ENCODE data around the gene SEMA4D.

Gene SEMA4D

GRCh38 chr9:89408628-89409101, 89.2 kb downstream of the SEMA4D start:
- DNase-seq: no peak

DNA sequence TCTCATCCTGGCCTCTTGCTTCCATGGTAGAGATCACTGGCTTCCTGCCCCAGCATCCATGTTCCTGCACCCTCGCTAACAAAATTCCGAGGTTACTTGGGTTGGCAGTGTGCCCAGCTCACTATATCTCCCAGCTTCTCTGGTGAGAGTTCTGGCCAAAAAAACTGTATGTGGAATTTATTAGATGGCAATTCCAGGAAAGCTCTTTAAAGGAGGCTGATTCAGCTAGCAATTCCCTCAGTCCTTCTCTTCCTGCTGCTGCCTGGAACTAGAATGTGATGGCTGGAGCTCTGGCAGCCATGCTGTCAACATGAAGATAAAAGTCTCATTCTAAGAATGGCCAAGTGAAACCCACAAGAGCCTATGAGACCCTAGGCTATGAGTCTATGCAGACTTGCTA, 90.8 kb downstream of the SEMA4D start:
- no peak for DNase-seq

DNA sequence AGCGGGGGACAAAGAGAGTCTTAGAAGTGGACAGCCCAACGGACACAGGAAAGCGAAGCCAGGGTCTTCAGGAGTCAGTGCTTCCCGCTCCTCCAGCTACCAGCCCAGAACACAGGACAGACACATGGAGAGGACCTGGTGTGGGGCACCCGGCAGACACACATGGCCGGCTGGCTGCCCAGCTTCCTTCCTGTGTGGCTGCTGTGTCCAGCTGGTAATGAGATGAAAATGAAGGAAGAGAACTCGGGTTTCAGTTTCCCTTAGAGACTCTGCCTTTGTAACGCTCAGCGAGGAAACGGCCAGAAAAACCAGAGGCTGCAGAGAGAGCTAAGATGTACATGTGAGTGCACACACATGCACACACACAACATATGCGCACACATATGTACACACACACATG, 92.1 kb downstream of the SEMA4D start:
- no peak for DNase-seq

GRCh38 chr9:89404074-89404473, 93.8 kb downstream of the SEMA4D start:
- DNase-seq: no peak

- no peak for DNase-seq
Measured at GRCh38 chr9:89402695-89403427, 95.1 kb downstream of the SEMA4D start.

GRCh38 chr9:89400403-89401116, 97.4 kb downstream of the SEMA4D start:
- no peak for DNase-seq

GRCh38 chr9:89398621-89399020, 99.3 kb downstream of the SEMA4D start:
- DNase-seq: no peak

DNA sequence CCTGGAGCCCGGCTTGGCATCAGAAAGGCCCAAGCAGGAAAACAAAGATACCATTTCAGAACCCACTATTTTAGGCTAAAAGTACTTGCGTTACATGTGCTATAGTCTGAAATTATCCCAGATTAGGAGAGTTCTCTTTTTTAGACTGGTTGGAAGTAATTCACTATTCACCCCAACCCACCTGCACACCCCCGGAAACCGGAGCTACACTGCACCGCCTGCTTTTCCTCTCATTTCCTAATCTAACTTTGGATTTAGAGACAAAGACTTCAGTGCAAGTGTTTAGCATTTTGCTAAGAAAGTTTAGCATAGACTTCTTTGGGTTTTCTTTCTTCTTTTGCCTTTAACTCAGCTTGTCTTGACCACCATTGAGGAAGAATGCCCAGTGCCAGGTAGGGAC, 100.4 kb downstream of the SEMA4D start:
- no peak for DNase-seq

DNA sequence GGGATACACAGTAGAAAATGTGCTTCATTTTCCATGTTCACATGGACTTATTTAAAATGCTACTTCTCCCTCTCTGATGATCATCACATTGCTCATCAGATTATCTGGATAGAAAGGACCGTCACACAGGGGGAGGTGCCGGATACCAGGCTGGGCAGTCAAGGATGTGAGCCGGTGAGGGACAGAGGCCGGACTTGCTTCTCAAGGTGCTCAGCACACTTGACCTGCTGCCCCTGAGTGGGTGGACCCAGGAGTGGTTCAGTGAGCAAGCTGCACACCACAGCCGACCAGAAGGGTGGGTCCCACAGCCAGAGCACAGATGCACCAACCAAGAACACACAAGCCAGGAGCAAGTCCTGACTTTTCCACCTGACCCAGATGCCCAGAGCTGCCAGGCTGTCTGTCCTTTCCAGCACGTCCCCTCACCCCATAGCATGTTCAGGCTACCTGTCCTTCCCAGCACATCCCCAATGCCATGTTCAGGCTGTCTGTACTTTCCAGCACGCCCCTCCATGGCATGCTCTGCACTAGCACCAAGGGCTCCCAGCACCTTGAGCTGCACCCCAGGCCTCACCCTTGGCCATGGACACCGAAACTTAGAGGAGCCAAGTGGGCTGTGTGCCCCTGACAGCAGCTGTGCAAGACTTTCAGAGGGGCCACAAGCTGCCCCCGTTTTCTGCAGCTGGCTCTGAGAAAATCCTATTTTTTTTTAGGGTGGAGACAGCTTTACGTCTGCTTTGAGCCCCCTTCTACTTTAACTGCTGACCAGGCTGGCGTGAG, 101.8 kb downstream of the SEMA4D start:
- DNase-seq: no peak

DNA sequence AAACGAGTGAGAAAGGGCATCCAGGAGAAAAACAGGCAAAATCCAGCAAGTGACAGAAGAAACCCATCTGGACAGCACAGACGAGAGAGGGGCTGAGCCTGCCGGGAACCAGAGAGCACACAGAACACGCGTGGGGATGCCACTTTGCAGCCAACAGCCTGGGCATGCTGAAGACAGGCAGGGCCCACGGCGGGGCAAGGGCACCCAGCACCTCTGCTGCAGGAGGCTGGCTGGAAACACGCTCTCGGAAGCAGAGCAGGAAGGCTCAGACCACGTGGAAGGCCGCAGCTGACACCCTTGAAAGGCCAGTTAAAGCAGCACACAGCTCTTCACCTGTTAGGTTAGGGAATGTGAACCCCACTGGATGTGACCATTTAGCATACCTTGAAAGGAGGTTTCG, 103.5 kb downstream of the SEMA4D start:
- DNase-seq: no peak

- no peak for DNase-seq
Measured at GRCh38 chr9:89391585-89391984, 106.3 kb downstream of the SEMA4D start.

DNA sequence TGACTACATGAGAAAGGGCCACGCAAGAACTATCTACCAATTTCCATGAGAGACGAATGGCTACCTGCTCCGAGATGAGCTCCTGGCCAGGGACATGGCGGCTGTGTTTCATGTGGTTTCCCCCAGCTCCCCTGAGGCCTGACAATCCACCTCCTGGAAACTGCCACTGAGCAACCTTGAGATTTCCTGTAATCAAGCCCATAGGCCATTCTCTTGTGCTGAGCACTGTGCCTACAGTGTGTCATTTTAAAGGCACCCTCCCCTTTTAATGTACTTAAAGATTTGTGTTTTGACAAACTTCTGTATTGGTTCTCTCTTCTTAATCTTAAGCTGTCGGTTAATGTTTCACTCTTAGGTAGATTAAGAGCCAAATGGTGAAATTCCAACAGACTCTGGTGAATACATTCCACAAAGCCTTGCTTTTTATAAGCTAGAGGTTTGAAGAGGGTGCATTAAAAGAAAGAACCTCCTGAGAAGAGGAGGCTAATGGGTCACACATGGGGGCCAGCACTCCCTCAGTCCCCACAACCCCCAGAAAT, 107.3 kb downstream of the SEMA4D start:
- DNase-seq: no peak

DNA sequence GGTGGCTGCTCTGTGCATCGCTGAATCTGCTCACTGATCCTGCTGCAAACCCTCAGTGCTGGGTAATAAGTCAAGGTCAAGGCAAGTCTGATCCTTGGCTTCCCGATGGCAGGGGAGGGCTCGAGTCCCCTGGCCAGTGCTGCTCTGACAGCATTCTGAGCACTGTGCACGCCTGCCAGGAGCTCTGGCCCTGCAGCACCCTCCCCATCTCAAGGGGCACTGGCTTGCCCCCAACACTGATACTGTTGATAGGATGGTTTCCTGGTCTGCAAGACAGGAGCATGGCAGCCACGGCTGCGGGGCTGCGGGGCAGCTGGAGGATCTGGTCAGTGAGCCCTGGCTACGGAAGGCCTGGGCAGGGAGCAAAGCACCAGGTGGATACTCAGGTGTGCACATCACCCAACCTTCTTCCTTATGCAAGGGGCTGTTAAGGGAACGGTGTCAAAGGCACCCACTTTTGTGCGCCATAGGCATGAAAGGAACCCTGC, 107.8 kb downstream of the SEMA4D start:
- no peak for DNase-seq

GRCh38 chr9:89388868-89389177, 109.1 kb downstream of the SEMA4D start:
- no peak for DNase-seq

DNA sequence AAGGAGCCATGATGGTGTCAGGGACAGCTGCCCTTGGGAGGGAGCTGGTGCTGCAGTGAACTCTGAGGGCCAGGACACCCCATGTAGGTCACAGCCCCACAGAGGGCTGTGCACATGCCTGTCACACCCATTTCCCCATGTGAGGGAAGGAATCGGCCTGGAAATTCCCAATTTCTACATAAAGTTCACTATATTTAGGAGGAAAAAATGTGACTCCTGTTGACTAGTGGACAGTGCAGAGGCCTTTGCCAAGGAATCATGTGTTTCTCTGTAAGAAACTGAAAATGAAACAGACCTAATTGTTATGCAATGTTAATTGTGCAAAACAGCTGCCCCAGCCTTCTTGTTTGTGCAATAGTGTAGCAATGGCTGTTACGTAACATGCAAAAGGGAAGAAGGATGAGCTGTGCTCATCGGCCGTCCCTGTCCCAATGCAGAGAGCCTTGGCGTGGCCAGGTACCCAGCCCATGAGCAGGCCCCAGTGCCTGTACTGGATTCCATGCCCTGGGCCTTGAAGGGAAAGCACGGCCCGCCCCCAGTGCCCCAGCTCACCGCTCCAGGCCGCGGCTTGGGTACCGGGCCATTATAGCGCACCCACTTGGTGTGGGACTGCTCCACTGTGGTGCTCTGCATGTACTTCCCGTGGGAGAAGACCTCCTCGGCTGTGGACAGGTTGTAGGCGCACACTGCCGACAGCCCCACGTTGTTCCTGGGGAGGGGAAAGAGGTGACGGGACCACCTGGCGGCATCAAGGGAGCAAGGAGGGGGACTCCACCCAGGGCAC, 109.6 kb downstream of the SEMA4D start:
- DNase-seq: no peak

- no peak for DNase-seq
Measured at GRCh38 chr9:89387197-89387849, 110.6 kb downstream of the SEMA4D start.

DNA sequence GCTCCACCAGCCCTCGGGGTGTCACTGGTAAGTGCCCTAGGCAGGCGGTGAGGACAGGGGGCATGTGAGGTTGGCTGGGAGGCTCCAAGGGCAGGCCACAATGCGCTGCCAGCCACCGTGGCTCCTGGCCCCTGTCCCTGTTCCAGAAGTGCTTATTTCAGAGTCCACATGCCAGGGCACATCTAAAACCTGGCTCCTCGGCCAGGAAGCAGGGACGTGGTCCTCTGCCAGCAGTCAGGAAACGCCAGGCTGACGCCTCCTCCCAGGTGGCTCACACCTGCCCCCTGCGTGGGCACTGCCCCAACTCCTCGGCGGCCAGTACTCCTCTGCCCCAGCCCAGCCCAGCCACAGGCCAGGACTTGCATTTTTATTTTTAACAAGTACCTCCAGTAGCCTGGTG, 111.1 kb downstream of the SEMA4D start:
- DNase-seq: no peak

DNA sequence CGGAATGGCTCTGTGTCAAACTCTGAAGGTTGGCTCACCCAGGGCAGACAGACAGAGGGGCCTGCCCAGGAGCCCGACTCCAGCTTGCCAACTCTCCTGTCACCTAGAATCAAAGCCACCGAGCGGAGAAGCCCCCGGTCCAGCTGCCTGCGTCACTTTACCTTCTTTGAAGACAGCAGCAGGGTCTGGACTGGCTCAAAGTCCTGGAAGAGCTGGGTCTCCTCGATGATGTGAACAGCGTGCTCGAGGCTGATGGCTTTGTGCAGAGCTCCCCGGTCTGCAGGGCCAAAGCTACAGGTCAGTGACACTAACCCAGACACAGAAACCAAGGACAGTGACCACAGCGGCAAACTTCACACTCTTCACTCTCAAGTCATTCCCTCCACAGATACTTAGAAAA, 111.7 kb downstream of the SEMA4D start:
- DNase-seq: no peak

GRCh38 chr9:89384783-89385182, 113.1 kb downstream of the SEMA4D start:
- no peak for DNase-seq

DNA sequence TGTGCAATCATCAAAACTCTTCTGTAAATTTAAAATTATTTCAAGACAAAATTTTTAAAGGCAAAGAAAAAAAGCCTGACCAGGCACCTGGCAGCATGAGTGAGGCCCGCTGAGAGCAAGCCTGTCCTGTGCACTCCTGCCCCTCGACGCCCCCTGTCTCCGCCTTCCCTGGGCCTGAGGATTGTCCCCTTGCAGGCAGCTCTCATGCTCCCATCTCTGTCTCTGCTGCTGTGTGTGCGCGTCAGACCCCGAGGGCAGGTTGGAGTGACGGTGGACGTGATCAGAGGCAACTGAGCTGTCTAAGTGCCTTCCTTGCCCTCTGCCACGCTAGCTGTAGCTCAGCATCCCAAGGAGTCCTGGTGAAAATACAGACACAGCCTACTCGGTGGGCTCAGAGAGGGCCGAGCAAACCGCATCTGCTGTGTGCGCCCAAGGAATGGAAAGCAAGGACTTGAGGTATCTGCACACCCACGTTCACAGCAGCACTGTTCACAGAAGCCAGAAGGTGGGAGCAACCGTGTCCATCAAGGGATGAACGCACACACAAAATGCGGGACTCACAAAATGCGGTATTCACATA, 114.1 kb downstream of the SEMA4D start:
- DNase-seq: no peak

DNA sequence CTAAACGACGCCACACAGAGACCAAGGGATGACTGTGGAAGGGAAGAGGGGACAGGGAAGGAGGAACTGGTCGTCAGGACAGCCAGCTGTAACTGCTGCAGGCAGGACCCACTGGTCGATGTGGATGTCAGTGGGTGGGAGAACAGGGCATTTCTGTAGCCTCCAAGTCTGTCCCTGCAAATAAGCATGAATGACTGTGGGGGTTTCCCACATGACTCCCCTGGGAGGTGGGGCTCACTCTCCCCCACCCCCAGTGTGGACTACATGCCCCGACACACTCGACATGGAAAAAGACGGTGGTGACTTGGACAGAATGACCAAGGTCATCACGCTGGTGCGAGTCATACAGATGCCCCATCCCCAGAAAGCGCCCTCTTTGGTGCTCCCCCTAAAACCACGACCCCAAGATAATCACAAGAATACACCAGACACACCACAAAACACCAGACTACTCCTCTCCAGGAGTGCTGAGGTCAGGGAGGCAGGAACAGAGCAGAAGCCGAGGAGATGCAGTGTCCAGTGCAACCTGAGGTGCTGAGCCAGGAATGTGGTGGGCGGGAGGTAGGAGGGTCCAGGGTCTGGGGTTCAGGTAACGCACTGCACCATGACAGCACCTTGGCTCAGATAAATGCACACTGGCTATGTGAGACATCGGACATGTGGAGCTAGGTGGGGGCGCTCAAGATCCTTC, 114.7 kb downstream of the SEMA4D start:
- no peak for DNase-seq

All from NCI-H1092 (cell line).